ENCODE data around the gene TENM4. TPM values are rescaled to one million over a fixed set of nuclear protein-coding genes. Genes with fewer than 3 reads are reported as not detected.

The TENM4 gene
- total RNA-seq, 2 donors from 2014 or later = 2.6 to 6.8 TPM

GRCh38 chr11:78795621-78796261 is 645.1 kb downstream of the TENM4 start:
- TF ChIP-seq POLR2AphosphoS5 (IDR thresholded peaks at IDR 0.05) (no peak), CTCF (IDR thresholded peaks at IDR 0.05) (no peak), POLR2A (IDR thresholded peaks at IDR 0.05) (no peak)
- WGBS = 49% methylated on average over 6 of the region's 6 CpGs
- H3K27ac ChIP-seq = no peak overlapping the region
- no peaks in the 10 kb centered on the region for H3K4me1 ChIP-seq (replicated peaks)
- DNase-seq (ENCODE audit: low spot score) = no peak
- H3K4me3 ChIP-seq = no peak overlapping the region
- intact Hi-C loops (cut with DNase I) = loop anchor here (10.0 kb wide), 1 partner anchor 279 kb away; no protein-coding TSS in a partner anchor
- H3K9me3 ChIP-seq = no peaks in the 10 kb centered on the region
- no peaks in the 10 kb centered on the region for H3K27me3 ChIP-seq (replicated peaks; ENCODE audit: insufficient read depth)
- H3K36me3 ChIP-seq = no peaks in the 10 kb centered on the region

- DNase-seq (ENCODE audit: low spot score) = no peak
- Histone ChIP-seq H3K36me3 (no peaks in the 10 kb centered on the region), H3K4me1 (replicated peaks) (no peaks in the 10 kb centered on the region), H3K9me3 (no peaks in the 10 kb centered on the region), H3K27ac (no peak overlapping the region), H3K4me3 (no peak overlapping the region), H3K27me3 (replicated peaks; ENCODE audit: insufficient read depth) (no peaks in the 10 kb centered on the region)
- TF ChIP-seq CTCF (IDR thresholded peaks at IDR 0.05) (no peak), POLR2AphosphoS5 (IDR thresholded peaks at IDR 0.05) (no peak), POLR2A (IDR thresholded peaks at IDR 0.05) (no peak)
- intact Hi-C loops (cut with DNase I) = loop anchor here (10.0 kb wide), 1 partner anchor 283 kb away; no protein-coding TSS in a partner anchor
Observed at GRCh38 chr11:78791964-78792363, 648.9 kb downstream of the TENM4 start.

GRCh38 chr11:78791254-78791653 is 649.6 kb downstream of the TENM4 start:
- Histone ChIP-seq H3K27ac (no peak overlapping the region), H3K9me3 (no peaks in the 10 kb centered on the region), H3K4me1 (replicated peaks) (no peaks in the 10 kb centered on the region), H3K4me3 (no peak overlapping the region), H3K36me3 (no peaks in the 10 kb centered on the region), H3K27me3 (replicated peaks; ENCODE audit: insufficient read depth) (no peaks in the 10 kb centered on the region)
- 73% methylated on average over 1 of the region's 1 CpG for WGBS
- intact Hi-C loops (cut with DNase I) = loop anchor here (10.0 kb wide), 1 partner anchor 284 kb away; no protein-coding TSS in a partner anchor
- TF ChIP-seq POLR2A (IDR thresholded peaks at IDR 0.05) (no peak), CTCF (IDR thresholded peaks at IDR 0.05) (no peak), POLR2AphosphoS5 (IDR thresholded peaks at IDR 0.05) (no peak)
- DNase-seq (ENCODE audit: low spot score) = no peak

GRCh38 chr11:78790784-78791183 is 650.0 kb downstream of the TENM4 start:
- H3K27me3 ChIP-seq (replicated peaks; ENCODE audit: insufficient read depth) = no peaks in the 10 kb centered on the region
- H3K4me1 ChIP-seq (replicated peaks) = no peaks in the 10 kb centered on the region
- H3K27ac ChIP-seq = no peak overlapping the region
- no peak for TF ChIP-seq POLR2AphosphoS5 (IDR thresholded peaks at IDR 0.05)
- TF ChIP-seq CTCF (IDR thresholded peaks at IDR 0.05) = no peak
- no peak for TF ChIP-seq POLR2A (IDR thresholded peaks at IDR 0.05)
- no peaks in the 10 kb centered on the region for H3K9me3 ChIP-seq
- intact Hi-C loops (cut with DNase I) = loop anchor here (10.0 kb wide), 1 partner anchor 284 kb away; no protein-coding TSS in a partner anchor
- DNase-seq (ENCODE audit: low spot score) = no peak
- no peak overlapping the region for H3K4me3 ChIP-seq
- no peaks in the 10 kb centered on the region for H3K36me3 ChIP-seq

GRCh38 chr11:78789375-78789774 is 651.5 kb downstream of the TENM4 start:
- intact Hi-C loops (cut with DNase I) = no loop called here
- H3K4me1 ChIP-seq (replicated peaks) = no peaks in the 10 kb centered on the region
- WGBS = 93% methylated on average over 1 of the region's 1 CpG
- no peak overlapping the region for H3K27ac ChIP-seq
- no peak overlapping the region for H3K4me3 ChIP-seq
- H3K9me3 ChIP-seq = no peaks in the 10 kb centered on the region
- DNase-seq (ENCODE audit: low spot score) = no peak
- TF ChIP-seq POLR2A (IDR thresholded peaks at IDR 0.05) (no peak), CTCF (IDR thresholded peaks at IDR 0.05) (no peak), POLR2AphosphoS5 (IDR thresholded peaks at IDR 0.05) (no peak)
- H3K36me3 ChIP-seq = no peaks in the 10 kb centered on the region
- no peaks in the 10 kb centered on the region for H3K27me3 ChIP-seq (replicated peaks; ENCODE audit: insufficient read depth)
